ENCODE results near the gene FBP2.

Gene FBP2

DNA sequence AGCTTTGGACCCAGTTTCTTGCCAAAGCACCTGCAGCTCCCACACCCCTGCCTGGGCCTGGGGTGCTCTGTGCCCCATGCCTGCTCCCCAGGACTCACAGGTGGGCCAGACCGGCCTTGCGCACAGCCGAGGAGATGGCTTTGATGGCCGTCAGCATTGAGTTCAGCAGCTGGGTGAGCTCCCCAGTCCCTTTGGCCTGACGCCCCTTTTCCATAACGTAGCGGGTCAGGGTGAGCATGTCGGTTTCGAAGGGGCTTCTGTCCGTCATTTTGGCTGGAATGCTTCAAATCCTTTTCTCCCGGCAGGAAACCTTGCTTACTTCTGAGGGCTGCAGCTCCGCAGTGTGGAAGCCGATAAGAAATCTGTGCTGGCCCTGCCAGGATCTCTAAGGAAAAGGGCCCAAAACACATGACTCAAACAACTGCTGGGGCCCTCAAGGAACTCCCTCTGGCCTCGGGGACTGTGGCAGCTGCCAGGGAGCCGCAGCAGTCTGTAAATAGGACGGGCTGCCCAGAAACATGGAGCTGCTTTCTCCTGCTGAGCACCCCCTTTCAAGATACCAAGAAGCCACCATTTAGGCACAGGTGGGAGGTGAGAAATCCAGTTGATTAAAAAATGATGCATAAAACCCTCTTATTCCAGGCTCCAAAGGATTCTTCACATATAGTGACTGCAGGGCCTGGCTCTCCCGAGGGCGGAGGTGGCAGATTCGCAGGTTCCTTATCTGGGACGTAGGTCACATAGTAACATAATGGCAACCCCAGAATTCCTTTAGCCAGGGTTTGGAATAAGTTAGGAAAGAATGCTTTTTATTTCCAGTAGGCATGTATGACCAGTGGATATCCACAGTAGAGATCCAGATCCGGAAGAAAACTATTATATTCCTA is at the start of gene FBP2:
TSS of gene FBP2 (minus strand) at position 366 of the 887 bp plus-strand sequence. CDS start at position 268, 98 bp downstream.
- DNase-seq: no peak

DNA sequence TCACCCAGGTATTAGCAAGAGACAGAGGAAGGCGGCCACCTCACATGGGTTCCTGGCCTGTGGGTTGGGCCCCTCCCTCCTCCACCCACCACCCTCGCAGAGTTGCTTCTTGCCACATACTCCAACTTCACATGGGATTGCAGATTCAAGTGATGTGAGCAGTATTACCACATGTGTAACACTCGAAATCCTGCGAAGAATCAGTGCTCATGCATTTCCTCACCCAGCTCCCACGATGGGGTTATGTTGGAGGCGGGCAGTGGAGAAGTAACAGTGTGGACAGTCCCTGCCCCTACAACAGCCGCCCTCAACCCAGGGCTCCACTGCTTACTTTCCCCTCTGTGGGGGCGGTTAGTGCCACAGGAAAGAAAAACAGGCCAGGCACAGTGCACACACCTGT is 49.6 kb upstream of the FBP2 start:
- no peak for DNase-seq

DNA sequence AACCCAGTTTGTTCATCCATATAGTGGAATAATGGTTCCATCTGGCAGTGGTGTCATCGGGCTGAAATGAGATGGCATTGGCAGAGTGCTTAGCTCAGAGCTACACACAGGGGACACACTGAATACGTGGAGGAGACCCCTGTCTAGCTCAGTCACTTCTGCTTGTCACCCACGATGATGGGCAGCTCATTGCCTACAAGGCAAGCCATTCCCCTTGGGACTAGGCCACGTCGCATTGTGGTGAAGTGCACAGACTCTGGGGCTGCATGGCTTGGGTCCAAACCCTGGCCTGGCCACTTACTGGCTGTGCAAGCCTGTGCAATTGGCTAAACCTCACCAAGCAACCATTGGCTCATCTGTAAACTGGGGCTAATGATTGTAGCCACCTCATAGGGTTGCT is 48.9 kb upstream of the FBP2 start:
- no peak for DNase-seq

DNA sequence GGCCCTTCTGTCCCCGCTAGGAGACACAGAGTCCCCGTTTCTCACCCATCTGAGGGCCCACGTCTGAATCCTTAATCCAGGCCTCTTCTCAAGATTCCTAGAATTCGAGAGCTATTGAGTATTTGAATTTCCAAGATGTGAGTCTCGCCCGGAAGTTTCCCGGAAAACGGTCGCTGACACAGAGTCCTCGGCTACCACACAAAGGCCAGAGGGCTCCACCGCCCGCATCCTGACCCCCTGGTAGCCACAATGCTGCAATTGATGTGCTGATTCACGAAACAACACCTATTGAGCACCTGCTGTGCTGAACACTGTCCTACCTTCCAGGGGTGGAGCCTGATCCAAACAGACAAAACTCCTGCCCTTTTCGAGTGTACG is 46.4 kb upstream of the FBP2 start:
- no peak for DNase-seq

DNA sequence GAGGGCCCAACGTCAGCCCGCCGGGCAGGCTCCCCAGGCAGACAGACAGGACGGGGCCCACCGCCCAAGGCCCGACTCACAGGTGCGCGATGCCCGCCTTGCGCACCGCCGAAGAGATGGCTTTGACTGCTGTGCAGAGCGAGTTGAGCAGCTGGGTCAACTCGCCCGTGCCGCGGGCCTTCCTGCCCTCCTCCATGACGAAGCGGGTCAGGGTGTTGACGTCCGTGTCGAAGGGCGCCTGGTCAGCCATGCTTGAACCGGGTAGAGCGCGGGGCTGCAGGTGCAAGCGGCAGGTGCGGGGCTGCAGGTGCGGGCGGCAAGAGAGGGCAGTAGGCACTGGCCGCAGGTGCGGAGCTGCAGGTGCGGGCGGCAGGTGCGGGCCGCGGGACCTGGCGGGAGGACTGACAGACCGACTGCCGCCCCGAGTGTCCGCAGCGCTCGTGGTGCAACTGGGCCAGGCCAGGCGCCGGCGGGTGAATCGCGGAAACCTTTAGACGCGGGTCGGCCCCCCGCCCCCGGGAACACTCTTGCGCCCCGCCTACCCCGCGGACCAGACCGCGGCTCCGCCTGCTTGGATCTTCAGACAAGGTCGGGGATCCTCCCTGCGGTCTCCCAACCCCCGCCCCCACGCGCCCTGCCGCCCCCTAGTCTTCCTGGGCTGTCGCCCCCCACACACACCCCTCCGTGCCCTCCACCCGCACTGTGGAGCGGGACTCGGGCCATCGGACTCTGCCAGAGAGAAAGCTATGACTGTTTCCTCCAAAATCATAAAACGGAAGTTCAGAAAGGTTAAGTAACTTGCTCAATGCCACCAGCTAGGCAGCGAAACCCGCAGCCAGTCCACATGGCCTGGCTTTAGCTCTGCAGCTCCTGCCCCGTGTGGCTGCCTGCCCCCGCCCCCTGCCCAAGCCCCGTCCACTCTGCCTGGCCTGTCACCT is 45.7 kb upstream of the FBP2 start, which contains the start of gene FBP1:
TSS of gene FBP1 (minus strand) at position 458 of the 938 bp plus-strand sequence. CDS start at position 250, 208 bp downstream.
- peak; percentile 26 to 34 for DNase-seq

DNA sequence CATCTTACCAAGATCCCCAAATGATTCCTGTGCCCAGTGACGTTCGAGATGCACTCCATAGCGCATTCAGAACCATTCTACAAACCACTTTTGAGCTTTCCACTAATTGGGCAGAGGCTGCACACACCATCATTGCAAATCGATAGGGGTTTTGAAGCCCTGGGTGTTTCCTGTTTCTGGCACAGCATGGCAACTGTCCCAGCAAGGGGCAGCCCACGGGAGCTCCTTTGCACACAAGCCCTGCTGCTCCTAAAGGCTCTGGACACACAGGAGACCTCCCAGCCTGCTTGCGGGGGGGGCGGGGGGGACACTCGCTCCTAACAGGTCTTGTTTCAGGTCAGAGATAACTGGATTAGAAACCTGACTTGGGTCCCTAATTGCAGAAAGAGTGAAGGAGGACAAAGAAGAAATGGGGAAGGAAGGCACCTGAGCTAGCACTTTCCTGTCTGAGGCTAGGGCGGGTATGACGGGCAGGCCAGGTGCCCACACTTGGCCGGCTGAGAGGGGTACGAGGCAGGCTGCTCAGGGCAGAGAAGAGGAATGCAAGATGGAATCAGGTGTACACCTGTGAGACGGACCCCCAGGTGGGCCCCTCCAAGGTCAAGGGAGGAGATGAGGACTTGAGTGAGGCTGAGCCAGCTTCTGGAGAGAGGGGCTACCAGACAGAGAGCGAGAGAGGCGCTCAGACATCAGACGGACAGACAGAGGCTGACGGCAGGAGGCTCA is 44.9 kb upstream of the FBP2 start:
- no peak for DNase-seq

DNA sequence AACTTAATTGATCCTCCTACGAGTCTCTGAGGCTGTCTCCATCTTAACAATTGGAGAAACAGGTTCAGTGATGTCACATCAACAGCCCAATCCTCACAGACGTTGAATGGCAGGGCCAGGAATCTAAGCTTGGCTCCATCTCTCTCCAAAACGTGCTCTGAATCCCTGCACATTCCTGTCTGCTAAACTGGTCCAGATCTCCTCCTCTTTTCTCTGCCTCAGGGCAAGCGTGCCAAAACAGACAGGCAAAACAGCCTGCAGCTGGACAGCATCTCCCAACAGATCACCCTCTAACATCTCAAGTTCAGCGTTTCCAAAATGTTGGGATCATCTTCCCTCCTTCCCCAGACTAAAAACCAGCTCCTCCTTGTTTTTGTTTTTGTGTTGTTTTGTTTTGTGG is 39.1 kb upstream of the FBP2 start:
- DNase-seq: no peak

DNA sequence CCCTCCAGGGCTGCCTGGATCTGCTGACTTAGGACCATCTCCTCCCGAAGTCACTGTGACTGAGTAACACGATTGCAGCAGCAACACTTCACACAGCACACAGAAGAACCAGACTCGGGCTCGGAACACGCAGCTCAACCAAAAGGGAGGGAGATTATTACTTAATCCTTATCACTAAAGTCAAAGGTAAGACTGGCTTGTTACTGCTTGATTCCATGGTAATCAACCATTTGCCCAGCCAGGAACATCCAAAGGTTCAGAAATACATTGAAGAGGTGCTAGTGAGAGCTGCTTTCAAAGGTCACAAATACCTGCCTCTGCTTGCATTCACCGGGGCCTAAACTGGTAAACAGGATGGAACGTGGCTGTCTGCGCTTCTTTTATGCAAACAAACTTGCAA is 38.0 kb upstream of the FBP2 start:
- no peak for DNase-seq

DNA sequence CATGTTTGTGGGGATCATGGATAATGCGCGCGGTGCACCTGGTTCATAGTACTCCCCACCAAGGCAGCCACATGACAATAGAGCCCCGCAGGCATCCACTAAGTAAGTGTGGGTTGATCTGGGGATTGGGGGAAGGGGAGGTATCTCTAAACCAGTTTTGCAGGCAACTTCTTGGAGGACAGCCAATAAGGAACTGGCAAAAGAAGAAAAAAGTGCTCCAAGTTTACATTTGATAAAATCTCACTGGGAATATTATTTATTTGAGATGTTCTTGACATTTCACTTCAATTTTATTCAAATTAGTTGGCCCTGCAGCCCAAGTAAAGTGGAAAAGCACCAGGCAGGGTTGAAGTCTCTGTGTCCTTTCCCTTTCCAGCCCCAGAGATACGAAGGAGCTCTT is 37.2 kb upstream of the FBP2 start:
- no peak for DNase-seq

DNA sequence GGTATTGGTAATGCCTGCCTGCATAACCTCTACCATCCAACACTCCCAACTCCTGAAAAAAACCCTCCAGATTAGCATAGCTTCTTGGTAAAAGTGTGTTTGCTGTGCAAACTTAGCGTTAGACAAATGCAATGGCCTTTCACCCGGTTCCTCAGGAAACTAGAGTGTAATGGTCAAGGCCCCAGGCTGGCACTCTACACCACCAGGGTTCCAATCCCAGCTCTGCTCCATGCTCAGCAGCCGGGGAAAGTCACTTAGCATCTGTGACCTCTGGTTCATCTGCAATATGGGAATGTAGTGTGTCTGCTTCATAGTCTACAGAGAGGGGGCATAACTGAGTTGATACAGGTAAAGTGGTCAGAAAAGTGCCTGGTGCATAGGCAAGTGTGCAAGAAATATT is 36.7 kb upstream of the FBP2 start:
- no peak for DNase-seq

DNA sequence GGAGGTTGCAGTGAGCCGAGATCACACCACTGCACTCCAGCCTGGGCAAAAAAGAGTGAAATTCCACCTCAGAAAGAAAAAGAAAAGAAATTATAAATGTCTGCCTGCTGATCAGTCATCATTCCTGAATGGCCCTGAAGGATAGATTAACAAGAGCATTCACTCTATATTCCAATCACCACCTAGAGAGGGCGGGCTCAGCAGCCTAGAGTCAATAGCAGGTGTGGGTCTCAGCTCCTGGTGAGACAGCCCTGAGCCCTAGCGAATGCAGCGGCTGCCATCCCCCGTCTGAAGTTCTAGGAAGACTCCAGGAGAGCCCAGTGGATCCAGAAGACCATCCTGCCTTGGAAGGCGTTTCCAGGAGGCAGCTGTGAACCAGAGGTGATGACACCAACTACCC is 33.7 kb upstream of the FBP2 start:
- no peak for DNase-seq

DNA sequence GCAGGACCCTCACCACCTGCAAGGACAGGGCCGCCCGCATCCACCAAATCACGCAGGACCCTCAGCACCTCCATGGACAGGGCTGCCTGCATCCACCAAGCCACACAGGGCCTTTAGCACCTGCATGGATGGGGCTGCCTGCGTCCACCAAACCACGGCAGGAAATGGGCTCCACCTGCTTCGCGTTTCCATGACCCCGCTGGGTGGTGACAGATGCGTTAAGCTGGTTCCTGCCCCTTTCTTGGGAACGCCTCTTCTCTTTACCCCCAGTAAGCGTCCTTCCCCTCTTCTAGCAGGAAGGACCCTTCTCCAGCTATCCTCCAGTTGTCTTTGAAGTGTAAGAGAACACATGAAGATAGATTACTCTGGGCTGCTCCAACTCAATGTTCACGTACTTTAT is 32.2 kb upstream of the FBP2 start:
- no peak for DNase-seq

DNA sequence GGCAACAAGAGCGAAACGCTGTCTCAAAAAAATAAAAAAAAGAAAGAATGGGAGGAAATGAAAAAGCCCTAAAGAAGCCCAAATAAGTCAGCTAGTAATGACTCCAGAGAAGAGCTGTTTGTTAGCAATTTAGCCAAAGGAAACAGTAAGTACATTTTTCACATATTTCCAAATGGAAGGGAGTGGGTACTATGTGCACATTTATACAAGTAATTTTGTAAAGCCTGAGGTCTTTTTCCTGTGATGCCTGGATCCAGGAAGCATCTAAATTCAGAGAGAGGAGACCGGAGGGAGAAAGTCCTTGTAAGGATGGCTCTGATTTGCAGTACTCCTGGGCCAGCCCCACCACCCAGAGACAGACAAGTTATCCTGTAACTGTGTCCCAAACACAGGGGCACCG is 31.0 kb upstream of the FBP2 start:
- DNase-seq: no peak

DNA sequence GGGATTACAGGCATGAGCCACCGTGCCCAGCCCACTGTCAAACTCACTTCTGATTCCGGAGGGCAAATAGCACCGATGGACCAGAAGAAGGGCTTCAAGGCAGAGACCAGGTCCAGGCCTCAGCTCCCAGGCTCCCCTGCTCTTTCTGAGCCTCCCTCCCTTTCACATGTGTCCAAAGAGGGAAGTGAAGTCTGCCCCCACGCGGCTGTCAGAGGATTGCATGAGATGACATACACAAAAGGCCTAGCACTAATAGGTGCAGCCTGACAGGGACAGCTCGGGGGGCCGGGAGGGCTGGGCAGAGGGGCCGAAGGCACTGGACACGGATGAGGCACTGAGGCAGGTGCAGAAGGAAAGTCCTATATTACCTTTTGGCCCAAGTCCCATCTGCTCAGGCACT is 29.6 kb upstream of the FBP2 start:
- DNase-seq: no peak

DNA sequence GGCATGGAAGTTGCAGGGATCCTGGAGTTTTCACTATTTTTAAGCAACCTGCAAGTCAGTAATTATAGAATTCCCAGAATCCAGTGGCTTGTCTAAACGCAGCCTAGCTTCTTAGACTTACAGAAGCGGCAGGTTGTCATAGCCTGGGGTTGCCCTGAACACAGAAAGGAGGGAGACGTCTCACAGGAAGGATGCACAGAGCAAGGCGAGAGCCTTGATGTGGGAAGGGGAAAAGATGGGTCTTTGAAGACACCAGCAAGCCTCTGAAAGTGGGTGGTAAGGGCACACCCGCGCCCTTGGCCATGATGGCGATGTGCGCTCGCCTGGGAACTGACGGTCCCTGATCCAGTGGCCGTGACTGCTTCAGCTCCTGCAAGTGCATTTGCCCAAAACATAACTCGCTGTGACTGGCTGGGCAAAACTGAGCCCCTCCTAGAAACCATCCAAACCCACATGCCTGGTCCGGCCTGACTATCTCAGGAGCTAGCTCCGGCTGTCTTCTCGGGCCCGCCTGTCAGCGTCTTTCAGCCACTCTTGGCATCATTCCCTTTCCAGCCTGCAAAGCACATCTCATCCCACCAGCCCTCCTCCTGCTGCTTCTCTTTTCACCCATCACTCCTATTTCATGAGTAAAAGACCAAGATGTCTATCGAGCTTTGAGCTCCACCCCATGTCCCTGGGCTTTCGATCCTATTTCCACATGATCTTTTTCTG is 28.6 kb upstream of the FBP2 start:
- DNase-seq: no peak

DNA sequence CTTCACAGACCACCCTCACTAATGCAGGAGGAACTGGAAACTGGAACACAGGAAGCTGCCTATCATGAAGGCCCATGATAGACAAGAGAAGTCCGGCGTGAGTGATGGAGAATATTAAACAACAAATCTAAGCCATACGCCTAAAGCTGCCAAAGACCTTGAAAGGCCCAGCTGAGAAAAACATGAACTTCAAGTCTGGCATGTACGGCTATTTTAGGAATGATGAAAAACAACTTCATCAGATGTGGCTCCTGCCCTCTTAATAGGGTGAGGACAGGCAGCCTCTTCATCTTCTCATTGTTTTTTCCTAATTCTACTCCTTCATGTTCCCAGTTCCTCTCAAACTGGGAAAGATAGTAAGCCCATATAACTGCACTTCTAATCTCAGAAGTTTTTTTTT is 25.4 kb upstream of the FBP2 start:
- DNase-seq: no peak

DNA sequence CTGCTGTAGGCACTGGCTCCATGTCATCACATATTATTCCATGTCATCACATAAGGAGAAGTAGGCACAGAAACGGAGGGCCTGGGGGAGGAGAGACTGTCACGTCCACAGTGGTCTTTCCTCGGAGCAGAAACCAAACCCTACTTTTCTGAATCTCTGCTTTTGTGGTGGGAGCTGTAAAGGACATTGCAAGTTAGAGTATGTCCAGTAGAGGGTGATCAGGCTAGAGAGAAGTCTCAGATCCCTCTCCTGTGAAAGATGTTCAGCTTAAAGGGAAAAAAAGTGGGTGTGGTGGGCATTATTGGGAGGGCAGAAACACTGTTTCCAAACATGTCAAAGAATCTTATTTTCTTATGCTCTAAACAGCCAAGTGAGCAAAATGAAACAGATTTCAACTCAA is 19.4 kb upstream of the FBP2 start:
- no peak for DNase-seq

DNA sequence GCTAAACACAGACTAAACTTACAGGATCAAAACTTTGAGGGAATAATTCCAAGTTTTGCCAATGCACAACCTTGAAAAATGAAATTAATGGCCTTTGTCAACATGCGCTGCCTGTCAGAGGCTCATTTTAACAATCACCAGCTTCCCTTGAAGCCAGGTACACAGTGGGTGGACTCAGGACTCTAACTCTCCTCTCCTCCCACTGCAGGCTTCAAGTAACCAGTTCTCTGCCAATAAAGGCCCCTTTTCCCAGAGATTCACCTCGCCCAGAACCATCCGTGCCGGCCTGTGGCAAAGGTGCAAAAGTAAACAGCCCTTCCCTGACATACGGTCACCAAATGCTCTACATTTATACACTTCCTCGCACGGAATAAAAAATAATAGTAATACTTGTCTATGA is 18.4 kb upstream of the FBP2 start:
- no peak for DNase-seq

DNA sequence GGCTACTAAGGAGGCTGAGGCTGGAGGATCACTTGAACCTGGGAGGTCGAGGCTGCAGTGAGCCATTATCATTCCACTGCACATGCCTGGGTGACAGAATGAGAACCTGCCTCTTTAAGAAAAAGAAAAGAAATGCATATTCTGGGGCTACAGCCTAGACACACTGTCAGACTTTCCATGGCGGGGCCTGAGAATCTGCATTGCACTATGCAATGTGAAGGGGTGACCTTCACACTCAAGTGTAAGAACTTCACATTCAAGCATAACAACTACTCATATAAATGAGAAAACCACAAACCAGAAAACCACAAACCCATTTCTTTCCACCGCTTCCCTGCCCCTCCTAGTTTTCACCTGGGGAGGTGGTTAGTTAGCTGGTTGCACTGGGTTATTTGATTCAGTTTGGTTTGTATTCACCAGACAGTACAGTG is 18.0 kb upstream of the FBP2 start:
- peak; percentile 13 to 34 for DNase-seq

DNA sequence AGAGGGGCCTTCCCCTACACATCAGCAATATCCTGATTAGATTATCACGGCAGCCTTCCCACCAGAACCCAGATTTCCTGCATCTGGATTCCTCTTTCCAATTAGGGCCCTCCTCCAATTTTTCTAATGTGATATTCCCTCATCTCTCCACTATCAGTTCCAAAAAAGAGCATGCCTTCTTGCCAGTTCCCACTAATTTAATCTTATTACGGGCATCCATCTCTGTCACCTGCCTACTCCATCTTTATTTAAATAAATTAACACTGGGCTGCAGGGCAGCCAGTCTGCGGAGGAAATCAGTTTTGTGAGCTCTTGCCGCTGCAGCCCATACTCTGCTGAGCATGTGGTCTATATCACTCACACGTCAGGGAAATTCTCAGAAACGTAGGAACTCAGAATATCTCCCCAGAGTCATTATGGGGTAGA is 16.6 kb upstream of the FBP2 start:
- no peak for DNase-seq

DNA sequence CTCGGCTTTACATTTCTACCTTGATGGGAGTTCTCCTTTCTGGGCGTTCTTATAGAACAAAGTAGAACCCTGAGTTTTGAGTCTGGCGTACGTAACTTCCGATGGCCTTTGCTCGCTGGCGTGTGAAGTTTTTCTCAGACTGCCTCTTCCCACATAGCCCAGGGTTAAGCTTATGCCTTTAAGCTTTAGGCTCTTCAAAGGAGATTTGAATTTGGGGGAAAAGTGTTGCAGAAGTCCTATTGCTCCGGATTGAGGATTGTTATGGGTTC is 13.7 kb upstream of the FBP2 start:
- no peak for DNase-seq

DNA sequence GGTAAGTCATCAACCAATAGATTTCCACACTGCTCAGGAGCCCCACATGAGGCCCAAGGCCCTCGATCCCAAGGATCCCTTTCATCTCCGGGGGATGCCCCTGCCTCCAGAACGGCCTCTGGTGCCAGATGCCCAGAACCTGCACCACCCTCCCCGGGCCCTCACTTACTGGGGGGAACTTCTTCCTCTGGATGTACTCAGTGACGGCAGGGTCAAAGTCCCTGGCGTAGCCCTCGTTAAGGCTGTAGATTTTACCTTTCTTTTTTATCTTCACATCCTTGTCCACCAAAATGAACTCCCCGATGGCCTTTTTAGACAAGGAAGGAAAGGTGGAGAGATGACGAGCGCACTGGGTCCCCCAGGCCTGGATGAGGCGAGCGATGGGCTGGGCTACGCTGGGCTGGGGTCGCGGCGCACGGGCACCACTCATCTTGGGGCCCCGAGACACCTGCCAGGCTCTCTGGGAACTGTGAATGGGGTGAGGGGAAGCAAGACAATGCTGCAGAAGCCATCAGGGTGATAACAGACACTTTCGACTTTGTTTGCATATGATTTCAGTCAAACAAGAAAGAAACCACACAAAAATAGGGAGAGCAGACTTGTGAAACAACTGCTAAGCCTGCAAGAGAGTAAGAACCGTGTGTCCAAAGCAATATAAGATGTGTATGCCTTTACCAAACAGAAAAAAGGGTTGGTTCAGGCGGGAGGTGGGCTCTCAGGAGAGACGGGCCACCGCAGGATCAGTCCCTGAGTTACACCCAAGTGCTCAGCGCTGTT is 13.2 kb upstream of the FBP2 start:
- no peak for DNase-seq

Measured in stimulated activated CD4-positive, alpha-beta T cell treated with anti-CD3 and anti-CD28 coated beads, Interleukin-4, amount 100 ng/mL, for 4 hours (primary cell).